Measurements from ENCODE around the gene PRDX4.

Gene PRDX4

GRCh38 chrX:23667239-23668177 is at the start of gene PRDX4:
Gene PRDX4, plus strand, starts transcription at chrX:23667493. Its CDS starts 78 bp downstream, at chrX:23667571.
- Histone ChIP-seq H3K27me3 (ENCODE audit: control insufficient read depth in 1 of 2, insufficient read depth in 2 of 2, low read length in 2 of 2) (no peaks in the 10 kb centered on the region), H3K36me3 (ENCODE audit: control insufficient read depth in 1 of 2, insufficient read depth in 2 of 2, low read length in 2 of 2) (no peaks in the 10 kb centered on the region), H3K9ac (ENCODE audit: low read depth in 1 of 2, low read length in 2 of 2) (peak within 1 kb of the TSS; percentile 63 to 65), H3K4me3 (ENCODE audit: low read depth in 1 of 2, low read length in 2 of 2) (peak within 1 kb of the TSS; percentile 82), H3K4me1 (ENCODE audit: control insufficient read depth in 1 of 2, insufficient read depth in 2 of 2, low read length in 2 of 2) (peaks cover 0 to 5% of the 10 kb centered on the region in 2 donors), H3K9me3 (ENCODE audit: control insufficient read depth in 1 of 2, low read length in 2 of 2) (no peaks in the 10 kb centered on the region), H3K27ac (ENCODE audit: low read depth, low read length) (peak within 1 kb of the TSS; percentile 56)

DNA sequence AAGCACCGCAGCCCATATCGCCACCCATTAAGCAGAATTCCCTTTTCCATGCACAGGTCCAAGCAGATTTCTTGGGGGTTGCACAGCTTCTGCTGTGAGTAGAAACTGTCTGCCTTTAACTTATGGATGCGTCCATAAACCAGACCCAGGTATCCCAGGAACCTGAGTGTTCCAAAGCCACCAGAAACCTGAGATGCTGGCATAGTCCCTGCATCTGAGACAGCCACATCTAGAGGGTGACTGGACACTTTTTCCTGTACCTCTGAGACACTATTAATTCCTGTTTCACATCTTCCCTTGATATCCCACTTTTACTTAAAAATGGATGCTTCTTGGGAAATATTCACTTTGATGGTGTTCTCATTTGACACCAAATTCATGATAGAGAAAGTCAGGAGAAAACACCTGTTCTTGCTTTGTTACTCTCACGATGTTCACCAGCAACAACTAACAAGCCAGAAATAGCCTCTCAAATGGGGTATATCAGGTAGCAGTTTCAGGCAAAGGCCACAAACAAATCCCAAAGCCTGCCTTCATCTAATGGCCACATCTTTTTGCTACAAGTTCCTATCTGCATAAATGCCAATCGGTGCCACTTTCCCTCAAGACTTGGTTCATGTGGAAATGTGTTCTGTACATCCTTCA is 45.5 kb upstream of the PRDX4 start:
- Histone ChIP-seq H3K4me3 (ENCODE audit: low read depth in 1 of 2, low read length in 2 of 2) (no peak overlapping the region), H3K36me3 (ENCODE audit: control insufficient read depth in 1 of 2, insufficient read depth in 2 of 2, low read length in 2 of 2) (no peaks in the 10 kb centered on the region), H3K27me3 (ENCODE audit: control insufficient read depth in 1 of 2, insufficient read depth in 2 of 2, low read length in 2 of 2) (no peaks in the 10 kb centered on the region), H3K9ac (ENCODE audit: low read depth in 1 of 2, low read length in 2 of 2) (no peak overlapping the region), H3K4me1 (ENCODE audit: control insufficient read depth in 1 of 2, insufficient read depth in 2 of 2, low read length in 2 of 2) (no peaks in the 10 kb centered on the region), H3K9me3 (ENCODE audit: control insufficient read depth in 1 of 2, low read length in 2 of 2) (no peaks in the 10 kb centered on the region), H3K27ac (ENCODE audit: low read depth, low read length) (no peak overlapping the region)

DNA sequence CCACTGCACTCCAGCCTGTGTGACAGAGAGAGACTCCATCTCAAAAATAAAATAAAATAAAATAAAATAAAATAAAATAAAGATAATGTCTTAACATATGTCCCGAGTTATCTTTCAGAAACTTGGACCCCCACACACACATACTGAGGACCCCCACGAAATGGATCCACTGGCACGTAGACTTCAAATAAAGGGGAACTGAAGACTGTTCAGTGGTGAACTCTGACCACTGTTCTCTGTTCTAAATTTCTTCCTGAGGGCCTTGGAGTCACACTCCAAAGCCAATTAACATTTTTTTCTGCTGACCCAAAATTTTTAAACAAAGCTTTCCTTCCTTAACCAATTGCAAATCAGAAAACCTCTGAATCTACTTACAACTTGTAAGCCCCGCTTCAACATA is 43.5 kb upstream of the PRDX4 start:
- Histone ChIP-seq H3K4me3 (ENCODE audit: low read depth in 1 of 2, low read length in 2 of 2) (no peak overlapping the region), H3K36me3 (ENCODE audit: control insufficient read depth in 1 of 2, insufficient read depth in 2 of 2, low read length in 2 of 2) (no peaks in the 10 kb centered on the region), H3K4me1 (ENCODE audit: control insufficient read depth in 1 of 2, insufficient read depth in 2 of 2, low read length in 2 of 2) (no peaks in the 10 kb centered on the region), H3K9me3 (ENCODE audit: control insufficient read depth in 1 of 2, low read length in 2 of 2) (no peaks in the 10 kb centered on the region), H3K27me3 (ENCODE audit: control insufficient read depth in 1 of 2, insufficient read depth in 2 of 2, low read length in 2 of 2) (no peaks in the 10 kb centered on the region), H3K9ac (ENCODE audit: low read depth in 1 of 2, low read length in 2 of 2) (no peak overlapping the region), H3K27ac (ENCODE audit: low read depth, low read length) (no peak overlapping the region)

DNA sequence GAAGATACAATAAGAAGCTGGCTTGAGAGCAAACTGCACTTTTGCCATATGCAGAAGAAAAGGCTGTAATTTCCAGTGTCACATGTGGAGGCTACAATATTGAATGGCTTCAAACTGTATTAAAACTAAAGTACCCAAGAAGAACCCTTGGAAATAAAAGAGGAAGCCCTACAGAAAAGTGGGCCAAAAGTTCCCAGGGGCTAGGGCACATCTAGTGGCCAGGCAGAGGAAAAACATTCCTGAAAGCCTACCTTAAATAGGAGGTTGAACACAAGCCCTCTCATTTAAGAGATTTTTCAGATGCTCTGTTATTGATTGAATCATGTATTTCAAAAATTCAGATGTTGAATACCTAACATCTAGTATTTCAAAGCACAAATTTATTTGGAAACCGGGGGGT is 40.6 kb upstream of the PRDX4 start:
- Histone ChIP-seq H3K4me1 (ENCODE audit: control insufficient read depth in 1 of 2, insufficient read depth in 2 of 2, low read length in 2 of 2) (no peaks in the 10 kb centered on the region), H3K36me3 (ENCODE audit: control insufficient read depth in 1 of 2, insufficient read depth in 2 of 2, low read length in 2 of 2) (no peaks in the 10 kb centered on the region), H3K9me3 (ENCODE audit: control insufficient read depth in 1 of 2, low read length in 2 of 2) (no peaks in the 10 kb centered on the region), H3K27me3 (ENCODE audit: control insufficient read depth in 1 of 2, insufficient read depth in 2 of 2, low read length in 2 of 2) (no peaks in the 10 kb centered on the region), H3K27ac (ENCODE audit: low read depth, low read length) (no peak overlapping the region), H3K9ac (ENCODE audit: low read depth in 1 of 2, low read length in 2 of 2) (no peak overlapping the region), H3K4me3 (ENCODE audit: low read depth in 1 of 2, low read length in 2 of 2) (no peak overlapping the region)

- H3K36me3 ChIP-seq (ENCODE audit: control insufficient read depth in 1 of 2, insufficient read depth in 2 of 2, low read length in 2 of 2) = no peaks in the 10 kb centered on the region
- H3K4me3 ChIP-seq (ENCODE audit: low read depth in 1 of 2, low read length in 2 of 2) = no peak overlapping the region
- H3K27ac ChIP-seq (ENCODE audit: low read depth, low read length) = no peak overlapping the region
- H3K9ac ChIP-seq (ENCODE audit: low read depth in 1 of 2, low read length in 2 of 2) = no peak overlapping the region
- no peaks in the 10 kb centered on the region for H3K9me3 ChIP-seq (ENCODE audit: control insufficient read depth in 1 of 2, low read length in 2 of 2)
- H3K4me1 ChIP-seq (ENCODE audit: control insufficient read depth in 1 of 2, insufficient read depth in 2 of 2, low read length in 2 of 2) = no peaks in the 10 kb centered on the region
- no peaks in the 10 kb centered on the region for H3K27me3 ChIP-seq (ENCODE audit: control insufficient read depth in 1 of 2, insufficient read depth in 2 of 2, low read length in 2 of 2)
These were observed 39.2 kb upstream of the PRDX4 start for GRCh38 chrX:23628131-23628530.

- Histone ChIP-seq H3K4me3 (ENCODE audit: low read depth in 1 of 2, low read length in 2 of 2) (no peak overlapping the region), H3K4me1 (ENCODE audit: control insufficient read depth in 1 of 2, insufficient read depth in 2 of 2, low read length in 2 of 2) (no peaks in the 10 kb centered on the region), H3K36me3 (ENCODE audit: control insufficient read depth in 1 of 2, insufficient read depth in 2 of 2, low read length in 2 of 2) (no peaks in the 10 kb centered on the region), H3K9ac (ENCODE audit: low read depth in 1 of 2, low read length in 2 of 2) (no peak overlapping the region), H3K9me3 (ENCODE audit: control insufficient read depth in 1 of 2, low read length in 2 of 2) (no peaks in the 10 kb centered on the region), H3K27me3 (ENCODE audit: control insufficient read depth in 1 of 2, insufficient read depth in 2 of 2, low read length in 2 of 2) (no peaks in the 10 kb centered on the region), H3K27ac (ENCODE audit: low read depth, low read length) (no peak overlapping the region)
These were observed 36.2 kb upstream of the PRDX4 start for GRCh38 chrX:23631136-23631535.

GRCh38 chrX:23633834-23634580 is 33.3 kb upstream of the PRDX4 start:
- Histone ChIP-seq H3K9me3 (ENCODE audit: control insufficient read depth in 1 of 2, low read length in 2 of 2) (no peaks in the 10 kb centered on the region), H3K4me3 (ENCODE audit: low read depth in 1 of 2, low read length in 2 of 2) (no peak overlapping the region), H3K27ac (ENCODE audit: low read depth, low read length) (no peak overlapping the region), H3K4me1 (ENCODE audit: control insufficient read depth in 1 of 2, insufficient read depth in 2 of 2, low read length in 2 of 2) (no peaks in the 10 kb centered on the region), H3K36me3 (ENCODE audit: control insufficient read depth in 1 of 2, insufficient read depth in 2 of 2, low read length in 2 of 2) (no peaks in the 10 kb centered on the region), H3K9ac (ENCODE audit: low read depth in 1 of 2, low read length in 2 of 2) (no peak overlapping the region), H3K27me3 (ENCODE audit: control insufficient read depth in 1 of 2, insufficient read depth in 2 of 2, low read length in 2 of 2) (no peaks in the 10 kb centered on the region)

DNA sequence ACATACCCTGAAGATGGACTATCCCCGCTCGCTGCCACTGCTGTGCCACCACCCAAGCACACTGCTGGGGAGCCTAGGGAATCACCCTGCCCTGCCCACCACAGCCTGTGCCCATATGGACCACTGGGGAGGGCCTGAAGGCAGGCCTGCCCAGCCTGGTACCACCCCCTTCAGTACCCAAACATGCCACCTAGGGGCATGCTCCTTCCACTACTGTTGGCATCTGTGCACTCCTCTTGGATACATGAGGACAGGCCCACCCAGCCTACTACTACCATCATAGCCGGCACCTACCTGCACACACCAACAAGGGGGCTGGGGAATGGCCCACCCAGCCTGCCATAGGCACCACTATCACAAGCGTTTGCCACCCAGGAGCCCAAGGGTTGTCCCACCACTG is 30.1 kb upstream of the PRDX4 start:
- Histone ChIP-seq H3K4me1 (ENCODE audit: control insufficient read depth in 1 of 2, insufficient read depth in 2 of 2, low read length in 2 of 2) (no peaks in the 10 kb centered on the region), H3K9ac (ENCODE audit: low read depth in 1 of 2, low read length in 2 of 2) (no peak overlapping the region), H3K4me3 (ENCODE audit: low read depth in 1 of 2, low read length in 2 of 2) (no peak overlapping the region), H3K27ac (ENCODE audit: low read depth, low read length) (no peak overlapping the region), H3K27me3 (ENCODE audit: control insufficient read depth in 1 of 2, insufficient read depth in 2 of 2, low read length in 2 of 2) (no peaks in the 10 kb centered on the region), H3K9me3 (ENCODE audit: control insufficient read depth in 1 of 2, low read length in 2 of 2) (no peaks in the 10 kb centered on the region), H3K36me3 (ENCODE audit: control insufficient read depth in 1 of 2, insufficient read depth in 2 of 2, low read length in 2 of 2) (no peaks in the 10 kb centered on the region)

DNA sequence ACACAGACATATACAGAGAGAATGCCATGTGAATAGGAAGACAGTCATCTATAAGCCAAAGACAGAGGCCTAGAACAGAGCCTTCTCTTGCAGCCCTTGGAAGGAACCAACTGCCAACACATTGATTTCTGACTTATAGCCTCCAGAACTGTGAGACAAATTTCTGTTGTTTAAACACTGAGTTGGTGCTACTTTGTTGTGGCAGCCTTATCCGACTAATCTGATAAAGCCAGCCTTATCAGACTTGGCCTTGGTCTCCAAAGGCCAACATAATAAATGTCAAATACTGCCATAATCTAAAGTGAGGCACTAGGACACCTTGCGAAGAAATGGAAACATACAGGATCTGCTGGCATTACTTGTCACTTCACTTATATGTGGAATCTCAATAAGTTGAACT is 24.3 kb upstream of the PRDX4 start:
- Histone ChIP-seq H3K36me3 (ENCODE audit: control insufficient read depth in 1 of 2, insufficient read depth in 2 of 2, low read length in 2 of 2) (no peaks in the 10 kb centered on the region), H3K4me1 (ENCODE audit: control insufficient read depth in 1 of 2, insufficient read depth in 2 of 2, low read length in 2 of 2) (no peaks in the 10 kb centered on the region), H3K27ac (ENCODE audit: low read depth, low read length) (no peak overlapping the region), H3K9ac (ENCODE audit: low read depth in 1 of 2, low read length in 2 of 2) (no peak overlapping the region), H3K4me3 (ENCODE audit: low read depth in 1 of 2, low read length in 2 of 2) (no peak overlapping the region), H3K9me3 (ENCODE audit: control insufficient read depth in 1 of 2, low read length in 2 of 2) (no peaks in the 10 kb centered on the region), H3K27me3 (ENCODE audit: control insufficient read depth in 1 of 2, insufficient read depth in 2 of 2, low read length in 2 of 2) (no peaks in the 10 kb centered on the region)

DNA sequence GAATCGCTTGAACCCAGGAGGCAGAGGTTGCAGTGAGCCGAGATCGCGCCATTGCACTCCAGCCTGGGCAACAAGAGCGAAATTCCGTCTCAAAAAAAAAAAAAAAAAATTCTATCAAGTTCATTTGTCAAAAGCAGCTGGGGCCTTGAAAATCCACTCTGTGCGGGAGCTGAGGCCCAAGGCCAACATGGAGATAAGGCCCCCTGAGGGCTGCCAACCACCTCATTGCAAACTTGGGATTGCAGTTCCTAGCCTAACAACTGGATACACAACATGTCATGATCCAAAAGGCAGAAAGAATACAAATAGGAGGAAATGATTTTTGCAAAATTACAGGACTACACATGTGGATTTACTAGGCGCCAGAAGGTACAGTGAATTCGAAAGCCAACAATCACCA is 22.5 kb upstream of the PRDX4 start:
- no peaks in the 10 kb centered on the region for H3K27me3 ChIP-seq (ENCODE audit: control insufficient read depth in 1 of 2, insufficient read depth in 2 of 2, low read length in 2 of 2)
- H3K9me3 ChIP-seq (ENCODE audit: control insufficient read depth in 1 of 2, low read length in 2 of 2) = no peaks in the 10 kb centered on the region
- no peak overlapping the region for H3K9ac ChIP-seq (ENCODE audit: low read depth in 1 of 2, low read length in 2 of 2)
- H3K4me3 ChIP-seq (ENCODE audit: low read depth in 1 of 2, low read length in 2 of 2) = no peak overlapping the region
- no peaks in the 10 kb centered on the region for H3K4me1 ChIP-seq (ENCODE audit: control insufficient read depth in 1 of 2, insufficient read depth in 2 of 2, low read length in 2 of 2)
- H3K36me3 ChIP-seq (ENCODE audit: control insufficient read depth in 1 of 2, insufficient read depth in 2 of 2, low read length in 2 of 2) = no peaks in the 10 kb centered on the region
- H3K27ac ChIP-seq (ENCODE audit: low read depth, low read length) = no peak overlapping the region
